ENCODE data around the gene NUTF2.
"Not testable (repeated sequence)": the region's sequence is repeated elsewhere in the genome, so short reads cannot be mapped to it uniquely, and the experiment has no call there.

The NUTF2 gene

DNA sequence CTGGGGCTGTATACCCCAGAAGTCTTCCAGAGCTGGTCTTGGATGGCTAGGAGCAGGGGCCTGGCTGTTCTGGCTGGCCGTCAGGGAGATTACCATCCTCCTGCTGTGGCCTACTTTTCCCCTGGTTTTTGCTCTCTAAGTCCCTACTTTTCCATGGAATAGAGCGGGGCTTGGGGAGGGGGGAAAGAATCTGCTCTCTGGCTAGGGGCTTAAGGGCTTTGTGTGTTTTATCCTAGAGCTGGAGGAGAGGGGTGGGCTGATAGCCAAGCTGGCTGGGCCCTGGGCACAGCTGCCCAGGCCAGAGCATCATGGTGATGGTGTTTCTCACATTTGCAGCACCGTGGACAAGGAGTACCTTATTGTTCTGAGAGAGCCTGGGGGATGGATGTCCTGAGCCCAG is 41.6 kb downstream of the NUTF2 start:
- no peak for DNase-seq

DNA sequence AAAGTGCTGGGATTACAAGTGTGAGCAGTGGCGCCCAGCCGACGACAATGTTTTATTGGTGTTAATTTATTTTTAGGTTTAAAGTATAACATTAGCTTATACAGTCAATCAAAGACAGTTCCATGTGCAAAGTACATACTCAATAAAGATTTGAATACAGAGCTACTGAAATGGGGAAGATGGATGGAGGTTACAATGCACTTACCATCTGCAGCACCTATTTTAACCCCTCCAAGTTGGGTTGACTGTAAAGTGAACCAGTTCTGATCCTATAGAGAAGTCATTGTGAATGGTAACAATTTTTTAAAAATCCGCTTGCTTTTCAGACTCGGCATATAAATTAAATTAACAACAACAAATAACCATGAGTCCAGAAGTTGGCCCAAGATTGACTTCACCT is 45.6 kb downstream of the NUTF2 start:
- no peak for DNase-seq

DNA sequence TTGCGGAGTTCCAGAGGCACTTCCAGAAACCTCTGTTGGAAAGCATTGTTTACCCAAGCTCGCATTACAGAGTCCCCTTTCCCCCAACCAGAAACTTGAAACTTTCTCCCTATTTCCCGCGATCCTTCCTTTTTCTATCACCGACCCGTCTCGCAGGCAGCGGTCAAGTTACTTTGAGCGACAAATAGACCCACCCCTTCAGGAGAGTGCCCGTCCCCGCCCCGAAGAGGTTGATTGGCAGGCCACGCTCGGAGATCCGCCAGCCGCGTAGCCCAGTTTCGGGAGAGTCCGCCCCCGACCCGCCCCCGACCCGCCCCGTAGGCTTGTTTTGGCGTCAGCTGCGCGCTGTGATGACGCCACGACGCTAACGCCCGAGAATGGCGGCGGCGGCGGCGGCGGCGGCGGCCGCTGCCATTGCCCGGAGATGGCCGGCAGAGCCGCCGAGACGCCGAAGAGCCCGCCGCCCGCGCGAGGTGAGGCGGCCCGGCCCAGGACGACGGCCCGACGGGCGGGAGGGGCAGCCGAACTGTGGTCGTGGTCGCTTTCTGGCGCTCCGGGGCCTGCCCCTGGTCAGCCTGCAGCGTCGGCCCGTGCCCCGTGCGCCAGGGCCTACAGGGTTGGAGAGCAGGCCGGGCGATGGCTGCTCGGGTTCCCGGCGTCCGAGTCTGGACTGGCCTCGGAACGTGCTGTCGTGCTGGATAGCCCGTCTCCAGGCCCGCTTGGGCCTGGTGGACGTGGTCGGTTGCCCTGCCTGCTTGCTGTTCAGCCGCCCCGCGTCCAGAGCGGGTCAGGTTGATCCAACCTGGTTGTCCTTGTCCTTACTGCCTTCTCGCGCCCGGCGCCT is 46.4 kb downstream of the NUTF2 start, which contains the start of gene PSKH1:
PSKH1 (plus strand) TSS at position 356 of the 844 bp plus-strand sequence. CDS start 15,496 bp downstream, outside the sequence.
- peak; percentile 74 for DNase-seq

DNA sequence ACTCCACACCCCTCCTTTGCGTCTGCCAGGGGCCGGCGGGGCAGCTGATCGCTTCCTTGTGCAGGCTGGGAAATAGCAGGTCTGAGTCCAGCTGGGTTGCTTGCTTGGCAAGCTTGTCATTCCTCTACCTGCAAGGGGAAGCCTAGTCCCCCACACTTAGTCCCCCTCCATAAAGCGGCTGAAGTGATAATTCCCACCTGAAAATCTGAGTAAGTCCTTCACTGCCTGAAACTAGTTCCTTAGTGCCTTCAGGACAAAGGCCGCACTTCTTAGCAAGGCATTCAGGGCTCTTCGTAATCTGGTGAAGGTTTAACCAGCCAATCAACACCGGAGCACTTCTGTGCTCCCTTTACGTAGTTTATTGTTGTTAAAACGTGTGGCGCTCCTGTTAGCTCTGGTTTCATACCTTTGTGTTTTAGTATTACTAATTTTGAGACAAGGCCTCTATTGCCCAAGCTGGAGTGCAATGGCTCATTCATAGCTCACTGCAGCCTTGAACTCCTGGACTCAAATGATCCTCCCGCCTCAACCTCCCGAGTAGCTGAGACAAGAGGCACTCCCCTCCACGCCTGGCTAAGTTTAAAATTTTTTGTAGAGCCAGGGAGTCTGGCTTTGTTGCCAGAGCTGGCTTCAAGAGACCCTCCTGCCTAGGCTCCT is 47.1 kb downstream of the NUTF2 start:
- no peak for DNase-seq

DNA sequence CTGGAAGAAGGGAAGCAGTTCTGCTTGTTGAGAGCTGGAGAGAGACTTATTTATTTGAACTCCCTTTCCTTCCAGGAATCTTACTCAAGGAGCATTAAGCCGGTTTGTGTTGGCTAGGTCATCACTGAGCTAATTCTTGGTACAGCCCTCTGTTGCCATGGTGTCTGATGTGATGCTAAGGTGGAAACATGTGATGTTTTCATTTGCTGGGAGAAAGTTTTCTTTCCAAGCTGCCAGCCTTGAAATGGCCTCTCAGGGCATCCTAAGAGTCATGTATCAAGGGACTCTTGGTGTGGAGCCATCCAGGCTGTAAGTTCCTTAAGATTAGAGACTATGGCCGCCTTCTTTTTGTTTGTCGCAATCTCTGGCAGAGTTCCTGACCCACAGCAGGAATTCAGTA is 50.5 kb downstream of the NUTF2 start:
- DNase-seq, result no peak

DNA sequence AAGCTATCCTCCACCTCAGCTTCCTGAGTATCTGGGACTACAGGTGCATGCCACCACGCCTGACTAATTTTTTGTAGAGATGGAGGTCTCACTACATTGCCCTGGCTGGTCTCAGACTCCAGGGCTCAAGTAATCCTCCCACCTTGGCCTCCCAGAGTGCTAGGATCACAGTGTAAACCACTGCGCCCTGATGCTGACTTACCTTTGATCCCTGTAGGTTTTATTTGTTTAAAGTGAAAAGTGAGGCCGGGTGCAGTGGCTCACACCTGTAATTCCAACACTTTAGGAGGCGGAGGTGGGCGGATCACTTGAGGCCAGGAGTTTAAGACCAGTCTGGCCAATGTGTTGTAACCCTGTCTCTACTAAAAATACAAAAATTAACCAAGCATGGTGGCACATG is 55.0 kb downstream of the NUTF2 start:
- DNase-seq, result no peak

DNA sequence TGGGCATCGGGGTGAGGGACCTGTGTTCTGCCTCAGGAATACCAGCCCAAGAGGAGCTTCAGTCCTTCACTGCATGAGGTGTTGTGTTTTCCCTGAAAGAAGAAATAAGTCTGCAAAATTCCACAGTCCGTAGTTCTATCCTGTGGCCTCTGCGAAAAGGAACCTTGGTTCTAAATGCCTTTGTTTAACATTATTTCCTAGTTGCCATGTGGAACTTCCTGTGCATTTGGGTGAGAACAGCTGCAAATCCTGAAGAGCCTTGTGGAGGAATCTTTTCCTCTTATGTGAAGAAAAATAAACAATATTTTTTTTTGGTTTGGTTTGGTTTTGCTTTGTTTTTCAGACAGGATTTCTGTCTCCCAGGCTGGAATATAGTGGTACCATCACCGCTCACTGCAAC is 56.1 kb downstream of the NUTF2 start:
- DNase-seq, result no peak

DNA sequence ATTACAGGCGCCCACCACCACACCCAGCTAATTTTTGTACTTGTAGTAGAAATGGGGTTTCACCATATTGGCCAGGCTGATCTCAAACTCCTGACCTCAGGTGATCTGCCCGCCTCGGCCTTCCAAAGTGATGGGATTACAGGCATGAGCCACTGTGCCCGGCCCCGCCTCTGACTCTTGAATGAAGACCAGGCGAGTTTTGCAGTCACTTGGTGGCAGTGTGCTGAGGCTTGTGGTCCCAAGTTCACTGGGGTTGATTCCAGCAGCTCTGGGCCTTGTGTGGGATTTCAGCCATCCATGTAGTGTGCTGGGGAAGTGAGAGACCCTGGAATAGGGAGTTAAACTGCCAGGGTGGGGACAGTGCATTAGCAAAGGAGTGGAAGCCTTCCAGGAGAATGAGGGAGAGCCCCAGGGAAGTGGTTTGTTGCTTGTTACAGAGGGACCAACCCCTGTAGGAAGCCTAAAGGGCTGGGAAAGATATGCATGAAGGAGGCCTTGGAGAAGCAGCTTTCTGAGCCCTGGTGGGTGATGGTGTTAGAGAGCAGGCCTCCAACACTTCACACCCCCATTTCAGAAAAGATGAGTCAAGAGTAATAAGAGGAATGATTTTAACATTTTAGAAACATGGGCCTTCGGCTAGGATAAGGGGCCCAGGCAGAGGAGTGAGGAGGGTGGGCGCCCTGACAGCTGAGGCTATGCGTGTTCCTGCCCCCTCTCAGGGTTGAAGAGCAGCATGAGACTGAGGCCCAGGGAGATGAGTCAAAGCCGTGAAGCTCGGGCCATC is 60.9 kb downstream of the NUTF2 start:
- DNase-seq, result no peak

DNA sequence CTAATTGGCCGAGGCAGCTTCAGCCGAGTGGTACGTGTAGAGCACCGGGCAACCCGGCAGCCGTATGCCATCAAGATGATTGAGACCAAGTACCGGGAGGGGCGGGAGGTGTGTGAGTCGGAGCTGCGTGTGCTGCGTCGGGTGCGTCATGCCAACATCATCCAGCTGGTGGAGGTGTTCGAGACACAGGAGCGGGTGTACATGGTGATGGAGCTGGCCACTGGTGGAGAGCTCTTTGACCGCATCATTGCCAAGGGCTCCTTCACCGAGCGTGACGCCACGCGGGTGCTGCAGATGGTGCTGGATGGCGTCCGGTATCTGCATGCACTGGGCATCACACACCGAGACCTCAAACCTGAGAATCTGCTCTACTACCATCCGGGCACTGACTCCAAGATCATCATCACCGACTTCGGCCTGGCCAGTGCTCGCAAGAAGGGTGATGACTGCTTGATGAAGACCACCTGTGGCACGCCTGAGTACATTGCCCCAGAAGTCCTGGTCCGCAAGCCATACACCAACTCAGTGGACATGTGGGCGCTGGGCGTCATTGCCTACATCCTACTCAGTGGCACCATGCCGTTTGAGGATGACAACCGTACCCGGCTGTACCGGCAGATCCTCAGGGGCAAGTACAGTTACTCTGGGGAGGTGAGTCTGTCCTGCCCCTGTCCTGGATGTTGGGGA is 62.5 kb downstream of the NUTF2 start:
- DNase-seq, result no peak

DNA sequence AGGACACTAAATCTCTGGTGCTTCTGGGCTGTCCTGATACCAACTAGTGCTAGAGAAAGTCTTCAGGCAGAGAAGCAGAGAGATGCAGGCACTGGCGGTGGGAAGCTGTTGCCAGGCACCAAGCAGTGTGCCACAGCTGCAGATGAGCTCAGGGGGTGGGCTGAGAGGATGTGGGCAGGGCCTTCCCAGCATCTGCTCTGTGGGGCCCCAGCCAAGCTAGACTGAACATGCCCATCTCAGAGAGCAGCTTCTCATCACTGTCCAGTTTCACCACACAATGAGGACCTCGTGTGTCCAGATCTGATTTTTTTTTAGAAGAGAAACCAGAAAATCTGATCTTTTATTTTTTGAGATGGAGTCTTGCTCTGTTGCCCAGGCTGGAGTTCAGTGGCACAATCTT is 63.4 kb downstream of the NUTF2 start:
- DNase-seq, result no peak

DNA sequence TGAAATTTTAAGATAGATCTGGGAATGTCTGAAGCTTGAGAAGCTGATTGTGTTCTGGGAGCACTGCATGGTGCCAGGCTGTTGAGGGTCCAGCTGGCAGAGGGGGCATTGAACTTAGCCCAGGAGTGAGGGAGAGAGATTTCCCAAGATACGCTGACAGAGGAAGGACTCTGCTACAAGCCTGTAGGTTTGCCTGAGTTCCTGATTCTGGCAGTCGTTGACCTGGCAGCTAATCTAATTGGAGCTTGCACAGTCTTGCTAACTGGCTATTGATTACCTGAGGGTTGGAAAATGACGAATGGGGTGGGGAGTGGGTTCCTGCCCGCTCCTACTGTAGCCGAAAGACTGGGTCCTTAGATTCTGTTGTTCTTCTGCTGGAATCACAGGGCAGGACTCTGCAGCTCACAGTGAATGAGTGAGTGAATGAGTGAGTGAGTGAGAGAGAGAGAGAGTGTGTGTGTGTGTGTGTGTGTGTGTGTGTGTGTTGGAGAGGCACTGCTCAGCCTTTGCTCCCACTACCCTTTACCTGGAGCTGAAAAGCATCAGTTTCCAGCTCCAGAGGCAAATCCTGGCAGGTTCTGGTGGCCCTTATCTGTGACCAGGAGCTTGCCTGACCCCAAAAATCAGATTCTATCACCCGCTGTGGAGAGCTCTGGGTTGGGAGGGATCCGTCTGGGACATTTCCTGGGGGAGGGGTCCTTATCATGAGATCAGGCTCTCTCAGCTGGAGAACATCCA is 68.2 kb downstream of the NUTF2 start:
- DNase-seq, result no peak

DNA sequence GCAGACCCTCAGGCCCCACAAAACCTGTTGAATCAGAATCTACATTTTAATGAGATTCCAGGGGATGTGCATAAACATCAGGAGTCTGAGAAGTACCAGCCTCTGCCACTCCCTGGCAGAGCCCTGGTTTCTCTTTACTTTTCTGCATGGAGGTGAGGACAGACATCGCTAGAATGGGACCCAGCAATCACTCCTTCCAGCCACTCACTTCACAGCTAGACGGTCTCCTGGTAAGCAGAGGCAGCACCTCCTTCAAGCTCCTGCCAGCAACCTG is 68.7 kb downstream of the NUTF2 start:
- not testable (repeated sequence) for DNase-seq

DNA sequence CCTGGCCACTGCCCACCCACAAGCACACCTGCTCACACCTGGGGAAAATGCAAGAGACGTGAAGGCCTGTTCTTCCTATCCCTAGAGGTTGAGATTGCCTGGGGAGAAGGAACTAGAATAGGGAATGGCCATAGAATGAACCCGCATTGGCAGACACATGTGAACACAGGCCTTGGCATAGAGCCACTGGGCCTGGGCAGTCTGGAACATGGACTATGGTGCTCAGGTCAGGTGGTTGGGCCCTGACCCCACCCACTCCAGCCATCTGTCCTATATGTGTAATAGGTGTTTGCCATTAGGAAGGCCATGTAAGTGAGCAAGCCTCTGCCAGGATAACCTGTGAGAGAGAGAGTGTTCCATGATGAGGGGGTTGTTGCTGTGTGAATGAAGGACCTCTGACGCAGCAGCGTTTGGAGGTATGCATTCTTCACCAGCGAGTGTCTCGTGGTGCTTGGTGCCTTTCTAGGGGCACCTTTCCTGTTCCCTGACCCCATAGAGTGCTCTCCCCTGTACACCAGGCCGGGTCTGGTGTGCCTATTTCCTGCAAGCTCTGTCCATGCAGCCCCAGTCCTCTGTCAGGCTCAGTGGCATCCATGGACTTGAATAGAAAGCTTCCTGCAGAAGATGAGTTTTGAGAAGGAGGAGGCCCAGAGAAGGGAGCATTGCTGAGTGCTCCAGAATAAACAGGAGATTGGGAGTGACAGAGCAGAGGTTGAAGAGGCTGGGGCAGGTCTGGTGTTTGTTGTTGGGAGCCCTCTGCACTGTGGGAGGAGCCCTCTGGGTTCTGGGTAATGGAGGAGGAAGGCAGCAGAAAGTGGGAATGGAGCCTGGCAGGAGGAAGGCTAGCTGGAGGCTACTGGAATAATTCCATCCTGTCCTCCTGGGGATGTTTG is 69.3 kb downstream of the NUTF2 start:
- no peak for DNase-seq

DNA sequence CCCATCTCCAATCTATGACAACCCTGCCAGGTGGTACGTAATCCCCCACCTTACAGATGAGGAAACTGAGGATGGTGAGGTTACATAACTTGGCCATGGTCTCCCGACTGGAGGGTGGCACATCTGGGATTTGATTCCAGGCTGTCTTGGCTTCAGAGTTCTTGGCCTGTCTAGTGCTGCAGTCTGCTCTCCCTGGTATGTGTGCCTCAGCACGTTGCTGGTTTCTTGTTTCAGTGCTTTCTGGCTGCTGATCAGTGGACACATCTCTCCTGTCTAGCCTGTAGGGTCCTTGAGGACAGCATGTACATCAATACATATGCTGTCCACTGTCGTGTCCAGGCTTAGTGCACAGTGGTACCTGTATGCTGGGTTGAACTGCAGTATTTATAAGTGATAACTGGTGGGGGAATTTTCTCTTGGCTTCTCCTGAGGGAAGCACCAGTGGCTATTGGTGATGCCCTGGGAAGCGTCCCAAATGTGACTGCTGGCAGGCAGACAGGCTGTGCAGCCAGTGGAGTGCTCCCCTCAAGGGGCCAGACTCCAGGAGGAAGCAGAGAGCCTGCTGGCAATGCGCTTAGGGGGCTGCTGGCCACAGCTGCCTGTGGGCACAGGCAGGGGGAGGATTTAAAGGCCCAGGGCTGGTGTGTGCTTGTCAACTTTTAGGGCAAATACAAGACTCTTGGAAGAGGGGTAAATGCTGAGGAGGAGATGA is 70.6 kb downstream of the NUTF2 start:
- no peak for DNase-seq

DNA sequence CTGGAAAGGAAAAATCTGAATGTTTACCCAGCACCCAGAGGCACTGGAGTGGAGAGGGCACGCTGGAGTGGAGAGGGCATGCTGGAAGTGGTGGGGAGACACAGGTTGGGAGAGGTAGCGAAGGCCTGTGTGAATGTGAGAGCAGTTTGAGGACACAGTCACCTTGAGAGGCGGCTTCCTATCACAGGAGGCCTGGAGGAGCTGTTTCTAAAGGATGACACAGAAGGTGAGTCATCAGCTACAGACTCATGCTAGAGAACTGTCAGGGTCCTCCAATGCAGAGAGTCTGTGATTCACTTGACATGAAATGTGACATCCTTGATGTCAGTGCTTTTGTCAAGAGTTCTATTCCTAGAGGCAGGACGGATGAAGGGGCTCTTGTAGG is 71.1 kb downstream of the NUTF2 start:
- no peak for DNase-seq

DNA sequence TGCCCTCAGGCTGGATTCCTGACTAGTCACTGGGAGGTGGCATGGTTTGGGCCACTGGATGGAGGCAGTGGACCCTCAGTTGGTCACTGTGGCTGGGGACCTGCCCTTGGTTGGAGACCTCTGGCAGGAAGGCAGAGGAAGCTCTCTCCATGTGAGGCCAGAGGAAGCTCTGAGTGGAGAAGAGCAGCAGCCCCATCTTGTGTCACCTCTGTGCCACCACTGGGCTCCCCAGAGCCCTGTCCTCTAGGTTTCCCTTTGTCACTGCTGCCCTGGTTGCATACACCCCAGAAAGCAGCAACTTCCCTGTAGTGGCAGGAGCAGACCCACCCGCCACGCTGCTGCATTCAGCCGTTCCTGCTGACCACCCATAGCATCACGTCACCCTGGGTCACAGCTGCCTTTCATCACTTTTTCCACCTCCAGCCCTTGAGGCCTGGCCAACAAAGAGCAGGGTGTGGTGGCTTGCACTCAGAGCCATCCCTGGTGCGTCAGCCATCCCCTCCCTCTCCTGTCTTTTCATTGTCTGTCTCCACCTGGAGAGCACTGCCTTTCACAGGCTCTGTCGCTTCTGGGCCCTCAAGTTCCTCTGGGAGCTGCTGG is 73.0 kb downstream of the NUTF2 start:
- no peak for DNase-seq
